ENCODE results near the gene CSHL1. TPM values are rescaled to one million over a fixed set of nuclear protein-coding genes. Genes with fewer than 3 reads are reported as not detected.
"Not testable (repeated sequence)": the region's sequence is repeated elsewhere in the genome, so short reads cannot be mapped to it uniquely, and the experiment has no call there.

Gene CSHL1
- total RNA-seq, 2 donors from 2014 or later, result not detected

GRCh38 chr17:63907161-63907778, 3.8 kb downstream of the CSHL1 start:
- H3K4me3 Mint-ChIP-seq; H3K9me3 Mint-ChIP-seq; H3K27ac Mint-ChIP-seq; H3K27me3 Mint-ChIP-seq (ENCODE audit: low read depth); H3K36me3 Mint-ChIP-seq (ENCODE audit: insufficient read depth in 2 of 2): not testable (repeated sequence)
- peaks cover 19% of the 10 kb centered on the region for H3K4me1 Mint-ChIP-seq (ENCODE audit: low read depth)
- ATAC-seq (replicated peaks in 1 of 2) (peak; percentile 54 to 63), DNase-seq (peak; percentile 27 to 44)

- not testable (repeated sequence) for H3K4me3 Mint-ChIP-seq; H3K27me3 Mint-ChIP-seq (ENCODE audit: low read depth); DNase-seq; H3K27ac Mint-ChIP-seq; H3K9me3 Mint-ChIP-seq; H3K36me3 Mint-ChIP-seq (ENCODE audit: insufficient read depth in 2 of 2); ATAC-seq (replicated peaks in 1 of 2)
- peaks cover 16% of the 10 kb centered on the region for H3K4me1 Mint-ChIP-seq (ENCODE audit: low read depth)
Measured at GRCh38 chr17:63904796-63905195, 6.3 kb downstream of the CSHL1 start.

- ATAC-seq (replicated peaks in 1 of 2) (peak; percentile 35 to 54), DNase-seq (peak in 1 of 2 donors; percentile 38)
- not testable (repeated sequence) for H3K4me3 Mint-ChIP-seq; H3K36me3 Mint-ChIP-seq (ENCODE audit: insufficient read depth in 2 of 2); H3K9me3 Mint-ChIP-seq; H3K27me3 Mint-ChIP-seq (ENCODE audit: low read depth); H3K27ac Mint-ChIP-seq
- peaks cover 26% of the 10 kb centered on the region for H3K4me1 Mint-ChIP-seq (ENCODE audit: low read depth)
Measured at GRCh38 chr17:63903787-63904201, 7.3 kb downstream of the CSHL1 start.

- H3K27ac Mint-ChIP-seq; H3K36me3 Mint-ChIP-seq (ENCODE audit: insufficient read depth in 2 of 2); H3K9me3 Mint-ChIP-seq; H3K27me3 Mint-ChIP-seq (ENCODE audit: low read depth); DNase-seq; H3K4me3 Mint-ChIP-seq; ATAC-seq (replicated peaks in 1 of 2): not testable (repeated sequence)
- H3K4me1 Mint-ChIP-seq (ENCODE audit: low read depth), result peaks cover 36% of the 10 kb centered on the region
Measured at GRCh38 chr17:63901971-63902370, 9.1 kb downstream of the CSHL1 start.

GRCh38 chr17:63898899-63899798, 11.9 kb downstream of the CSHL1 start:
- peak; percentile 93 to 96 for ATAC-seq (replicated peaks in 1 of 2)
- not testable (repeated sequence) for H3K36me3 Mint-ChIP-seq (ENCODE audit: insufficient read depth in 2 of 2); H3K27me3 Mint-ChIP-seq (ENCODE audit: low read depth); H3K27ac Mint-ChIP-seq; H3K9me3 Mint-ChIP-seq
- peak overlapping the region in 1 of 2 donors; percentile 36 for H3K4me3 Mint-ChIP-seq
- peaks cover 36% of the 10 kb centered on the region for H3K4me1 Mint-ChIP-seq (ENCODE audit: low read depth)
- peak; percentile 60 to 69 for DNase-seq

- not testable (repeated sequence) for H3K27ac Mint-ChIP-seq; H3K27me3 Mint-ChIP-seq (ENCODE audit: low read depth); ATAC-seq (replicated peaks in 1 of 2); DNase-seq; H3K4me3 Mint-ChIP-seq; H3K36me3 Mint-ChIP-seq (ENCODE audit: insufficient read depth in 2 of 2); H3K9me3 Mint-ChIP-seq
- H3K4me1 Mint-ChIP-seq (ENCODE audit: low read depth), result peaks cover 27% of the 10 kb centered on the region
Measured at GRCh38 chr17:63896524-63897354, 14.3 kb downstream of the CSHL1 start, which contains the start of gene CSH1. TSS of gene CSH1 (minus strand) at chr17:63896574. CDS start at chr17:63896511, 63 bp downstream.

GRCh38 chr17:63894821-63895220, 16.2 kb downstream of the CSHL1 start:
- peaks cover 20% of the 10 kb centered on the region for H3K4me1 Mint-ChIP-seq (ENCODE audit: low read depth)
- H3K27me3 Mint-ChIP-seq (ENCODE audit: low read depth); H3K36me3 Mint-ChIP-seq (ENCODE audit: insufficient read depth in 2 of 2); DNase-seq; H3K27ac Mint-ChIP-seq; H3K4me3 Mint-ChIP-seq; H3K9me3 Mint-ChIP-seq; ATAC-seq (replicated peaks in 1 of 2): not testable (repeated sequence)

GRCh38 chr17:63894021-63894420, 17.0 kb downstream of the CSHL1 start:
- H3K4me1 Mint-ChIP-seq (ENCODE audit: low read depth), result peaks cover 15% of the 10 kb centered on the region
- DNase-seq; H3K9me3 Mint-ChIP-seq; H3K36me3 Mint-ChIP-seq (ENCODE audit: insufficient read depth in 2 of 2); H3K27ac Mint-ChIP-seq; H3K4me3 Mint-ChIP-seq; H3K27me3 Mint-ChIP-seq (ENCODE audit: low read depth); ATAC-seq (replicated peaks in 1 of 2): not testable (repeated sequence)

- H3K36me3 Mint-ChIP-seq (ENCODE audit: insufficient read depth in 2 of 2); H3K27ac Mint-ChIP-seq; ATAC-seq (replicated peaks in 1 of 2); H3K4me3 Mint-ChIP-seq; H3K4me1 Mint-ChIP-seq (ENCODE audit: low read depth); H3K27me3 Mint-ChIP-seq (ENCODE audit: low read depth); H3K9me3 Mint-ChIP-seq; DNase-seq: not testable (repeated sequence)
Measured at GRCh38 chr17:63892316-63893037, 18.6 kb downstream of the CSHL1 start.

- not testable (repeated sequence) for H3K4me1 Mint-ChIP-seq (ENCODE audit: low read depth); H3K27ac Mint-ChIP-seq; H3K9me3 Mint-ChIP-seq; H3K27me3 Mint-ChIP-seq (ENCODE audit: low read depth); H3K36me3 Mint-ChIP-seq (ENCODE audit: insufficient read depth in 2 of 2)
- peak; percentile 23 to 34 for DNase-seq
- H3K4me3 Mint-ChIP-seq, result peak overlapping the region in 1 of 2 donors; percentile 36
- ATAC-seq (replicated peaks in 1 of 2), result peak; percentile 58 to 64
Measured at GRCh38 chr17:63889026-63889848, 21.8 kb downstream of the CSHL1 start.

- not testable (repeated sequence) for H3K4me3 Mint-ChIP-seq; H3K36me3 Mint-ChIP-seq (ENCODE audit: insufficient read depth in 2 of 2); DNase-seq; H3K9me3 Mint-ChIP-seq; H3K27me3 Mint-ChIP-seq (ENCODE audit: low read depth); ATAC-seq (replicated peaks in 1 of 2); H3K27ac Mint-ChIP-seq
- H3K4me1 Mint-ChIP-seq (ENCODE audit: low read depth), result peaks cover 13% of the 10 kb centered on the region
Measured at GRCh38 chr17:63885119-63885518, 25.9 kb downstream of the CSHL1 start.

GRCh38 chr17:63882626-63883126, 28.4 kb downstream of the CSHL1 start:
- not testable (repeated sequence) for H3K27ac Mint-ChIP-seq; H3K36me3 Mint-ChIP-seq (ENCODE audit: insufficient read depth in 2 of 2); H3K4me3 Mint-ChIP-seq; ATAC-seq (replicated peaks in 1 of 2); H3K4me1 Mint-ChIP-seq (ENCODE audit: low read depth); H3K9me3 Mint-ChIP-seq; DNase-seq; H3K27me3 Mint-ChIP-seq (ENCODE audit: low read depth)

Data from activated T-cell treated with anti-CD3 and anti-CD28 coated beads, Interleukin-2, amount 50 U/mL, for 72 hours (primary cell).